Measurements from ENCODE around the gene TTYH3. TPM values are rescaled to one million over a fixed set of nuclear protein-coding genes. Genes with fewer than 3 reads are reported as not detected.

TTYH3 gene
- total and polyA plus RNA-seq, 2 of the 8 experiments (the other 6 are each of a cell fraction or from before 2014, with no cell fraction given) = 66.2 to 169 TPM

GRCh38 chr7:2701832-2702593, 70.2 kb downstream of the TTYH3 start (continued):
- no peak for TF ChIP-seq E2F6 (IDR thresholded peaks at IDR 0.05)
- no peak for TF ChIP-seq POLR2A (IDR thresholded peaks at IDR 0.05; ENCODE audit: control extremely low read depth in 1 of 2, low read depth in 2 of 2, low read length in 2 of 2)

Data from H1 (cell line).